GM18526 (cell line): ENCODE measurements around the gene ASMTL.

Experiments
- POLR2A ChIP-seq: IDR thresholded peaks from 3 replicates; pipeline ENCODE4 v1.6.1; 2011; ENCODE audit not compliant: insufficient read length; ENCODE audit errors: extremely low read depth

The ASMTL gene, protein sequence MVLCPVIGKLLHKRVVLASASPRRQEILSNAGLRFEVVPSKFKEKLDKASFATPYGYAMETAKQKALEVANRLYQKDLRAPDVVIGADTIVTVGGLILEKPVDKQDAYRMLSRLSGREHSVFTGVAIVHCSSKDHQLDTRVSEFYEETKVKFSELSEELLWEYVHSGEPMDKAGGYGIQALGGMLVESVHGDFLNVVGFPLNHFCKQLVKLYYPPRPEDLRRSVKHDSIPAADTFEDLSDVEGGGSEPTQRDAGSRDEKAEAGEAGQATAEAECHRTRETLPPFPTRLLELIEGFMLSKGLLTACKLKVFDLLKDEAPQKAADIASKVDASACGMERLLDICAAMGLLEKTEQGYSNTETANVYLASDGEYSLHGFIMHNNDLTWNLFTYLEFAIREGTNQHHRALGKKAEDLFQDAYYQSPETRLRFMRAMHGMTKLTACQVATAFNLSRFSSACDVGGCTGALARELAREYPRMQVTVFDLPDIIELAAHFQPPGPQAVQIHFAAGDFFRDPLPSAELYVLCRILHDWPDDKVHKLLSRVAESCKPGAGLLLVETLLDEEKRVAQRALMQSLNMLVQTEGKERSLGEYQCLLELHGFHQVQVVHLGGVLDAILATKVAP

DNA sequence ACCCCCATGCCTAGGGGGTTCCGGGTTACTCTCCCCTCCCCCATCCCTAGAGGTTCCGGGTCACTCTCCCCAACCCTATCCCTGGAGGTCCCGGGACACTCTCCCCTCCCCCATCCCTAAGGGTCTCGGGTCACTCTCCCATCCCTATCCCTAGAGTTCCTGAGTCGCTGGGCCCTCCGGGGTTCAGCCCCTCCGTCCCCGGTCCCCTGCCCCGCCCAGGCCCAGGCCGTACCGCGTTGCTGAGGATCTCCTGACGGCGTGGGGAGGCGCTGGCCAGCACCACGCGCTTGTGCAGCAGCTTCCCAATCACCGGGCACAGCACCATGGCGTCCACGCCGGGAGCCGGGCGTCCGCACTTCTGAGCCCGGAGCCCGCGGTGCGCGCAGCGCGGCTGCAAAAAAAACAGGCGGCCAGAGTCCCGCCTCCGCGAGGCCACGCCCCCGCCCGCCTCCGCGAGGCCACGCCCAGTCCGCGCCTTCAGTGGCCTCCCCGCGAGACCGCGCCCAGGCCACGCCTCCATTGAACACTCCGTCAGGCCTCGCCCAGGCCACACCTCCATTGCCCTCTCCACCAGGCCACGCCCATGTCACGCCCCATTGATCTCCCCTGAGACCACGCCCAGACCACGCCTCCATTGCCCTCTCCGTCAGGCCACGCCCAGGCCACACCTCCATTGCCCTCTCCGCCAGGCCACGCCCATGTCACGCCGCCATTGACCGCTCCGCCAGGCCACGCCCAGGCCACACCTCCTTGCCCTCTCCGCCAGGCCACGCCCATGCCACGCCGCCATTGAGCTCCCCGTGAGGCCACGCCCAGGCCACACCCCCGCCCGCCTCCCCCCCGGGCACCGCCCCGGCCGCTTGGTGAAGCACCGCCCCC is at the start of gene ASMTL:
ASMTL (minus strand) TSS at position 394 of the 879 bp plus-strand sequence; CDS start at position 325, 69 bp downstream.
- TF ChIP-seq POLR2A: peak; percentile 96

GRCh38 chrX:1502241-1502640 is 49.5 kb upstream of the ASMTL start:
- no peak for TF ChIP-seq POLR2A

- no peak for TF ChIP-seq POLR2A
Measured at GRCh38 chrX:1500701-1501624, 48.3 kb upstream of the ASMTL start.

GRCh38 chrX:1496076-1496475 is 43.4 kb upstream of the ASMTL start:
- no peak for TF ChIP-seq POLR2A

DNA sequence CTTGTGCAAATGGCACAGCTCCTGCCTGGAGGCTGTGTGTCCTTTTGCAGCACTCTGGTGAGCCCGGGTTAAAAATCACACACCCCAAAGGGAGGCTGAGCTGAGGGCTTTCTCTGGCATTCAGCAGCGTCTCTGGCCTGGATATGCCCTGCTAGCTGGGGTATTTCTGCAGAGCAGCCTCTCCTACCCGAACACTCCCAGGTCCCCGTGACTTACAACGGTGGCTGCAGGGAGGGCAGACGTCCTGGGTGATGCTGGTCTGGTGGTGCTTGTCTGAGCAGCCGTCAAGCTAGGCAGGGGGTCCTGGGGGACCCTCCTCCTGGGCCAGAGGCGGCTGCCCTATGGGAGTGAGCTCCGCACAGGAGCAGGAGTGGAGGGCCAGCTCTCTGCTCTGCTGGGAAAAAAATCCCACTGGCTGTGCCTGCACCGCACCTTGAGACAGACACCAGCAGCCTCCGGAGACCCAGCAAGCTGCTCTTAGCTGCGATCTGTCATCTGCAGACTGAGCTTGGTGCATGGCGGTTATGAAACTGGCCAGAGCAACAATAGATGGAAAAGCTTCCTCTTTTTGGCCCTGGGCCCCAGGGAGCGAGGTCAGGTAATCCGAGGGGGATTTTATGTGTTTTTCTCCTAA is 41.3 kb upstream of the ASMTL start:
- peak; percentile 36 for TF ChIP-seq POLR2A

GRCh38 chrX:1493412-1493811 is 40.7 kb upstream of the ASMTL start:
- no peak for TF ChIP-seq POLR2A

DNA sequence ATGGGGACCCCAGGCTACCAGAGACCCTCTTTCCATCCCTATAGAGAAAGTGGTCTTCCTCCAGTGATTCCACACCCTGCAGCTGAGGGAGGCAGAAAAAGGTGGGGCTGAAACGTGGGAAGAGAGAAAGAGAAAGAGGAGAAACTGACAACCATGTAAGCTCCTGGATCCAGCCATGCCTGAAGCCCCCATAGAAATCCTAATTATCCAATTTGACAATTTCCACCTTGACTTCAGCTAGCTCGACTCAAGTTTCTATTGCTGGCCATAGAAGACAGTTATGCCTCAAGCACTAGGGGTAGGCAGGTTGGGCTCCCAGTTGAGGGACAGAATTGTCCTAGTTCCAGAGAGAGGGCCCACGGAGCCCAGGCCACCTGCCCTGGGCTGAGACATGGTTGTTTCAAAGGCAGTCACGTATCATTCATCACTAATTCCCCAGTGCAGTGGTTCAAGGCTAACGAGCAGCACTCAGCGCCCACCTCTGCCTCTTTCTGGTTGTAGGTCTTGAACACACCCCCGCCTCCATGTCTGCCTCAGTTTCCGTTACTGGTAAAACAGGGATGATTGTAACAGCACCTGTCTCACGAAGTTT is 39.8 kb upstream of the ASMTL start:
- TF ChIP-seq POLR2A: no peak

GRCh38 chrX:1491851-1492349 is 39.2 kb upstream of the ASMTL start:
- TF ChIP-seq POLR2A: peak; percentile 26

DNA sequence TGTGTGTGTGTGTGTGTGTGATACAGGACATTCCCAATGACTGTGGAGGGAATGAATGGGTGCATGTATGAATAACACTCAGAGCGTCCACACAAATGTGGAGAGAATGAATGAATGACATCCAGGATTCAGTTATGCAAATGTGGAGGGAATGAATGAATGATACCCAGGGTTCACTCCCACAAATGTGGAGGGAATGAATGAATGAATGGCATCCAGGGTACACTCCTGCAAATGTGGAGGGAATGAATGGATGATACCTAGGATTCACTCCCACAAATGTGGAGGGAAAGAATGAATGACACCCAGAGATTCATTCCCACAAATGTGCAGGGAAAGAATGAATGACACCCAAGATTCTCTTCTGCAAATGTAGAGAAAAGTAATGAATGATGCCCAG is 36.0 kb upstream of the ASMTL start:
- no peak for TF ChIP-seq POLR2A

- TF ChIP-seq POLR2A: no peak
Measured at GRCh38 chrX:1488141-1488540, 35.4 kb upstream of the ASMTL start.

- no peak for TF ChIP-seq POLR2A
Measured at GRCh38 chrX:1487401-1487800, 34.7 kb upstream of the ASMTL start.

- no peak for TF ChIP-seq POLR2A
Measured at GRCh38 chrX:1486749-1487361, 34.1 kb upstream of the ASMTL start.

- no peak for TF ChIP-seq POLR2A
Measured at GRCh38 chrX:1486177-1486576, 33.5 kb upstream of the ASMTL start.
